Endothelial cell (in vitro differentiated cells): ENCODE data around the gene DNAJA4. TPM values are rescaled to one million over a fixed set of nuclear protein-coding genes. Genes with fewer than 3 reads are reported as not detected.

Source experiments
- DNase-seq: peaks from one replicate; pipeline ENCODE4 v3.0.0; 2021; ENCODE audit warnings: low spot score
- H3K27ac Mint-ChIP-seq: one replicate; pipeline ENCODE4 v1.8.0; 2021; ENCODE audit warnings: mixed read lengths, inconsistent platforms; ENCODE audit not compliant: unreplicated experiment
- H3K27me3 Mint-ChIP-seq: one replicate; pipeline ENCODE4 v1.8.0; 2021; ENCODE audit warnings: mild to moderate bottlenecking, moderate library complexity, mixed read lengths, inconsistent platforms; ENCODE audit not compliant: unreplicated experiment
- H3K36me3 Mint-ChIP-seq: one replicate; pipeline ENCODE4 v1.8.0; 2021; ENCODE audit warnings: mild to moderate bottlenecking, low read depth, mixed read lengths, inconsistent platforms; ENCODE audit not compliant: unreplicated experiment
- H3K4me1 Mint-ChIP-seq: one replicate; pipeline ENCODE4 v1.8.0; 2021; ENCODE audit warnings: mild to moderate bottlenecking, mixed read lengths, inconsistent platforms; ENCODE audit not compliant: unreplicated experiment
- H3K4me3 Mint-ChIP-seq: one replicate; pipeline ENCODE4 v1.8.0; 2021; ENCODE audit warnings: mild to moderate bottlenecking, mixed read lengths, inconsistent platforms; ENCODE audit not compliant: unreplicated experiment
- H3K9me3 Mint-ChIP-seq: one replicate; pipeline ENCODE4 v1.8.0; 2021; ENCODE audit warnings: mixed read lengths, inconsistent platforms; ENCODE audit not compliant: unreplicated experiment
- total RNA-seq: library from RNA; stranded (reverse); fragmentation: NEBNext Ultra II Directional; extraction: Animal tissue kit (Norgen Biotek cat#: 25700); gene quantifications from one replicate; pipeline ENCODE4 v1.2.1, GENCODE V29; 2021; ENCODE audit not compliant: unreplicated experiment
- TF ChIP-seq, protein P1 (sequence below): fragments of 200-600 bp; sonication (generic); IDR thresholded peaks from one replicate; pipeline ENCODE4 v1.5.0; 2021; ENCODE audit warnings: antibody characterized with exemption; ENCODE audit not compliant: unreplicated experiment

The DNAJA4 gene
- total RNA-seq, 1 donor from 2014 or later: 2.1 TPM

DNA sequence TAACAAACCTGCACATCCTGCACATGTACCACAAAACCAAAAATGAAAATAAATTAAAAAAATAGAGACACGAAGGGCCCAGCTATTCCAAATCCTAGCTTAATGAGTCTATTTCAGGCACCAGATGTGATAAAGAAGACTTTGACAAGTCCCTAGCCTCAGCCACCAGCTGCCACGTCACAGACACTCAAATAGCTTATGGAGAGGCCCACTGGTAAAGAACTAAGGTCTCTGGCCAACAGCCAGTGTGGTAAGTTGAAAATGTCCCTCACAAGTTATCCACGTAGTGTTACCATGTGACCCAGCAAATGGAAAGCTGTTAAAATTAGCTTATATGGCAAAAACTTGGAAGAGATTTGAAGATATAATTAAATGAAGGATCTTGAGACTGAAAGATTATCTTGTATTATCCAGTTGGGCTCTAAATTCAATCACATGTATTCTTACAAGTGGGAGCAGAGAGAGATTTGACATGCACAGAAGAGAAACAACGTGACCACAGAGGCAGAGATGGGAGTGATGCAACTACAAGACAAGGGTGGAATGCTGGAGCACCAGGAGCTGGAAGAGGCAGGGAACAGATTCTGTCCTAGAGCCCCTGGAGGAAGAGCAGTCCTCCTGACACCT is 40.9 kb upstream of the DNAJA4 start:
- no peak overlapping the region for H3K27ac Mint-ChIP-seq
- no peaks in the 10 kb centered on the region for H3K9me3 Mint-ChIP-seq
- H3K36me3 Mint-ChIP-seq: no peaks in the 10 kb centered on the region
- H3K4me1 Mint-ChIP-seq: no peaks in the 10 kb centered on the region
- TF ChIP-seq, protein P1, sequence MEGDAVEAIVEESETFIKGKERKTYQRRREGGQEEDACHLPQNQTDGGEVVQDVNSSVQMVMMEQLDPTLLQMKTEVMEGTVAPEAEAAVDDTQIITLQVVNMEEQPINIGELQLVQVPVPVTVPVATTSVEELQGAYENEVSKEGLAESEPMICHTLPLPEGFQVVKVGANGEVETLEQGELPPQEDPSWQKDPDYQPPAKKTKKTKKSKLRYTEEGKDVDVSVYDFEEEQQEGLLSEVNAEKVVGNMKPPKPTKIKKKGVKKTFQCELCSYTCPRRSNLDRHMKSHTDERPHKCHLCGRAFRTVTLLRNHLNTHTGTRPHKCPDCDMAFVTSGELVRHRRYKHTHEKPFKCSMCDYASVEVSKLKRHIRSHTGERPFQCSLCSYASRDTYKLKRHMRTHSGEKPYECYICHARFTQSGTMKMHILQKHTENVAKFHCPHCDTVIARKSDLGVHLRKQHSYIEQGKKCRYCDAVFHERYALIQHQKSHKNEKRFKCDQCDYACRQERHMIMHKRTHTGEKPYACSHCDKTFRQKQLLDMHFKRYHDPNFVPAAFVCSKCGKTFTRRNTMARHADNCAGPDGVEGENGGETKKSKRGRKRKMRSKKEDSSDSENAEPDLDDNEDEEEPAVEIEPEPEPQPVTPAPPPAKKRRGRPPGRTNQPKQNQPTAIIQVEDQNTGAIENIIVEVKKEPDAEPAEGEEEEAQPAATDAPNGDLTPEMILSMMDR: no peak
- H3K4me3 Mint-ChIP-seq: no peak overlapping the region
- DNase-seq: no peak
- no peaks in the 10 kb centered on the region for H3K27me3 Mint-ChIP-seq

DNA sequence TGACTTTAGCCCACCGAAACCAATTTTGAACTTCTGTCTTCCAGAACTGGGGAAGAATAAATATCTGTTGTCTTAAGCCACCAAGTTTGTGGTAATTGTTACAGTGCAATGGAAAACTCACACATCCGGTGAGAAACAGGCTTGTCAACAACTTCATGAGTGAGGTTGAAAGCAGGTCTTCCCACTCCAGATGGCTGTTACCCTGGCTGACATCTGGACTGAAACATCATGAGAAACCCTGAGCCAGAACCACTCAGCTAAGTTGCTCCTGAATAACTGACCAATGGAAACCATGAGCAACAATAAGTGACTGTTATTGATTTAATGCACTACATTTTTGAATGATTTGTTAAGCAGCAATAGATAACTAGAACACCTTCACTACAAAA is 40.3 kb upstream of the DNAJA4 start:
- no peaks in the 10 kb centered on the region for H3K27me3 Mint-ChIP-seq
- no peak for DNase-seq
- no peak overlapping the region for H3K27ac Mint-ChIP-seq
- no peaks in the 10 kb centered on the region for H3K9me3 Mint-ChIP-seq
- no peaks in the 10 kb centered on the region for H3K36me3 Mint-ChIP-seq
- no peaks in the 10 kb centered on the region for H3K4me1 Mint-ChIP-seq
- TF ChIP-seq, protein P1: no peak
- H3K4me3 Mint-ChIP-seq: no peak overlapping the region

DNA sequence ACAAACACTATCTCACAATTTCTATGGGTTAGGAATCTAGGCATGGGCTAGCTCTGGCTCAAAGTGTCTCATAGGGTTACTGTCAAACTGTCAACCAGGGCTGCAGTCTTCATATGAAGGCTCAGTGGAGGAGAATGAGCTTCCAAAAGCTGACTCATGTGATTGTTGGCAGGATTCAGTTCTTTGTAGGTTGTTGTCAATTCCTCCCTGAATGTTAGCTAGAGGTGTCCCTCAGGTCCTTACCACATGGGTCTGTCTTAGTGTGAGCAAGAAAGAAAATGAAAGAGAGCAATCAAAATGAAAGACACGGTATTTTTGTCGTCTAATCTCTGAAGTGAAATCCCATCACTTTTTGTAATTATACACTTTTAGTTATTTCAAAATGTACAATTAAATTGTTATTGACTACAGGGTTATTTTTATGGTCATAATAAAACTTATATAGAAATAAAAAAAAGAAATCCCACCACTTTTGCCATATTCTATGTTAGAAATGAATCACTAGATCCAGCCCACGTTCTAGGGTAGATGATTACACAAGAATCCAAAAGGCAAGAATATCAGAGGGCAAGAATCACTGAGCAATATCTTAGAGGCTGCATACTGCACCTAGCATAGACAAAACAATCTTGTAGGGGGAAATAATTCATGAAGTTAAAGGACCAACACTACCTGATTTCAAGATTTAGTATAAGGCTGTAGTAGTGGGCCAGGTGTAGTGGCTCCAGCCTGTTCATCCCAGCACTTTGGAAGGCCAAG is 38.4 kb upstream of the DNAJA4 start:
- Mint-ChIP-seq H3K36me3 (peaks cover 4% of the 10 kb centered on the region), H3K9me3 (no peaks in the 10 kb centered on the region), H3K27me3 (no peaks in the 10 kb centered on the region), H3K4me3 (no peak overlapping the region), H3K4me1 (no peaks in the 10 kb centered on the region), H3K27ac (no peak overlapping the region)
- TF ChIP-seq, protein P1: no peak
- no peak for DNase-seq

DNA sequence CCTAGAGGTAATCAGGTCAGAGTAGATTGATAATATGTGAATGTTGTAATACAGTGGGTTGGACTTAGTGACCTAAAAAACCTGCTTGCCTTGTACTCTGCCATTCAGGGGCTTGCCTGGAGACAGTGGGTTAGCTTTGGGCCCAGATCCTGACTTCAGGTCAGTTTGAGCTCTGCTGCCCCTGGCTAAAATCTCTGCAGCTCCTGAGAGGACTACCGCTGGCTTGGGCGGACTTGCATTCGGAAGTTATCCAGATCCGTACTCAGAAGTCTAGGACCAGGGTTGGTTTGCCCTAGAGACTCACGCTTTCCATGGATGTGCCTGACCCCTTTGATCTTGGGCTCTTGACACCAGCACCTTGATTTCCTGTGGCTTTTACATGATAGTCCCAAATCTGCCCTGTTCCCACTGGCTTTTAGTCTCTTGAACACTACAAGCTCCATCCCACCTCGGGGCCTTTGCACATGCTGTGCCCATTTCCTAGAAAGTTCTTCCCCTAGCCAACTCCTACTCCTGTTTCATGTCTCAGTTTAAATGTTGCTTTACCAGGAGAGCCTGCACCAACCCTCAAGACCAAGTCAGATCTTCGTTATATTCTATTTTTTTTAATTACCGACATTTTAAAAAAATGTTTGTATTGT is 35.9 kb upstream of the DNAJA4 start:
- H3K9me3 Mint-ChIP-seq: no peaks in the 10 kb centered on the region
- TF ChIP-seq, protein P1: no peak
- H3K4me3 Mint-ChIP-seq: no peak overlapping the region
- peaks cover 4% of the 10 kb centered on the region for H3K36me3 Mint-ChIP-seq
- H3K4me1 Mint-ChIP-seq: peaks cover 2% of the 10 kb centered on the region
- H3K27me3 Mint-ChIP-seq: no peaks in the 10 kb centered on the region
- H3K27ac Mint-ChIP-seq: no peak overlapping the region
- no peak for DNase-seq
